PC-9 (cell line): ENCODE measurements around the gene ECE1. TPM values are rescaled to one million over a fixed set of nuclear protein-coding genes. Genes with fewer than 3 reads are reported as not detected.
A peak's percentile ranks its signal among the peaks of the same experiment; 100 is the strongest.

ENCODE experiments used
- BruUV-seq: library from RNA; stranded (reverse); fragments of 400-500 nt; replicated peaks from 2 replicates; lab custom pipeline; 2021; lab: Mats Ljungman, UMichigan
- CTCF ChIA-PET: fragments of 300-600 bp; sonication (Branson Sonifier 250); formaldehyde crosslinking; loops from one replicate; lab custom pipeline; 2022; ENCODE audit warnings: antibody characterized with exemption; lab: Charles Lee
- POLR2A ChIA-PET: fragments of 300-600 bp; sonication (Branson Sonifier 250); formaldehyde crosslinking; loops from one replicate; lab custom pipeline; 2022; ENCODE audit warnings: antibody characterized with exemption; ENCODE audit not compliant: unreplicated experiment; lab: Charles Lee
- DNase-seq, 2 experiments: peaks; one replicate each; pipeline versions ENCODE4 v3.0.0 to v3.0.0-alpha.2; 2015 to 2022; ENCODE audit warnings: mixed read lengths in 1 of 2
- H2AFZ ChIP-seq: fragments of 200-600 bp; sonication (generic); 2 replicates; pipeline ENCODE4 v1.8.1; 2017; ENCODE audit warnings: antibody characterized with exemption
- H3F3A ChIP-seq: fragments of 200-600 bp; sonication (generic); 2 replicates; pipeline ENCODE4 v1.8.1; 2017; ENCODE audit warnings: antibody characterized with exemption, mild to moderate bottlenecking, low read depth; ENCODE audit not compliant: insufficient read depth
- H3K27ac ChIP-seq: fragments of 200-600 bp; sonication (generic); 2 replicates; pipeline ENCODE4 v1.6.1; 2016; ENCODE audit warnings: mixed run types
- H3K27me3 ChIP-seq: fragments of 200-600 bp; sonication (generic); 2 replicates; pipeline ENCODE4 v1.6.1; 2016; ENCODE audit warnings: low read depth, mixed run types; ENCODE audit not compliant: insufficient read depth
- H3K36me3 ChIP-seq: fragments of 200-600 bp; sonication (generic); 2 replicates; pipeline ENCODE4 v1.6.1; 2016; ENCODE audit warnings: low read depth, mixed run types
- H3K4me1 ChIP-seq: fragments of 200-600 bp; sonication (generic); replicated peaks from 2 replicates; pipeline ENCODE4 v1.6.1; 2016; ENCODE audit warnings: mixed run types; ENCODE audit not compliant: insufficient read depth
- H3K4me2 ChIP-seq: fragments of 200-600 bp; sonication (generic); 2 replicates; pipeline ENCODE4 v1.6.1; 2017; ENCODE audit warnings: mixed run types
- H3K4me3 ChIP-seq: fragments of 200-600 bp; sonication (generic); 2 replicates; pipeline ENCODE4 v1.6.1; 2016; ENCODE audit warnings: mixed run types
- H3K79me2 ChIP-seq: fragments of 200-600 bp; sonication (generic); 2 replicates; pipeline ENCODE4 v1.6.1; 2017; ENCODE audit warnings: low read depth, mixed run types
- H3K9me2 ChIP-seq: fragments of 200-600 bp; sonication (generic); 2 replicates; pipeline ENCODE4 v1.8.1; 2017; ENCODE audit warnings: mild to moderate bottlenecking; ENCODE audit not compliant: insufficient read depth
- H3K9me3 ChIP-seq: fragments of 200-600 bp; sonication (generic); 2 replicates; pipeline ENCODE4 v1.8.1; 2016; ENCODE audit warnings: low read depth; ENCODE audit not compliant: insufficient read depth
- H4K20me1 ChIP-seq: fragments of 200-600 bp; sonication (generic); 2 replicates; pipeline ENCODE4 v1.8.1; 2017; ENCODE audit not compliant: insufficient read depth
- EZH2 ChIP-seq: fragments of 200-600 bp; sonication (generic); IDR thresholded peaks from 2 replicates; pipeline ENCODE4 v1.8.0; 2017; ENCODE audit warnings: antibody characterized with exemption, low read depth
- intact Hi-C: fragments of 100-400 bp; cut with micrococcal nuclease; formaldehyde crosslinking; loops from one replicate; pipeline ENCODE4 v1.10.0; 2022; ENCODE audit not compliant: unreplicated experiment
- total RNA-seq: library from RNA; stranded (reverse); gene quantifications from 2 replicates; pipeline ENCODE4 v1.2.3, GENCODE V29; 2021
- TF ChIP-seq, protein P1 (sequence below): fragments of 200-600 bp; sonication (generic); conservative IDR thresholded peaks from 2 replicates; pipeline ENCODE4 v1.6.1; 2017; ENCODE audit warnings: mixed run types, antibody characterized with exemption, mild to moderate bottlenecking, moderate library complexity

Gene ECE1
- total RNA-seq, 1 experiment from 2014 or later: 80.8 TPM

DNA sequence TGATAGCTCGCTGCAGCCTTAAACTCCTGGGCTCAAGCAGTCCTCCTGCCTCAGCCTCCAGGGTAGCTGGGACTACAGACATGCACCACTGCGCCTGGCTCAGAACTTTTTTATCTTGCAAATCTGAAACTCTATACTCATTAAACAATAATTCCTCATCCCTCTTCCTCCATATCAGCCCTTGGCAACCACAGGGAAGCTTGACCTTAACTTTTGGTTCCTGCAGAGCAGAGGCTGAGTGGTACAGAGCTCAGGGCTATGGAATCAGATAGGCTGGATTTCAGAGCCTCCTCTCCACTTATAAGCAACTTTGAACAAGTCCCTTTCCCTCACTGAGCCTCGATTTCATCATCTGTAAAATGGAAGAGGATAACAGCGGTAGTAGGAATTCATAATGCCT lies 47.4 kb downstream of the ECE1 start:
- peak in 1 of 2 experiments; percentile 47 for DNase-seq
- CTCF ChIA-PET: interaction anchor here (0.6 to 0.7 kb wide), 3 partner anchors 14 to 641 kb away, joined by 3 to 5 read pairs (median 4); no protein-coding TSS in a partner anchor
- Histone ChIP-seq H3K9me3 (no peaks in the 10 kb centered on the region), H3K36me3 (0 out of 2 replicates have a peak, but pooled peaks cover 6% of the 10 kb centered on the region), H3K4me3 (no peak overlapping the region), H3K9me2 (no peaks in the 10 kb centered on the region), H3K27me3 (no peaks in the 10 kb centered on the region), H3K4me1 (peaks cover 14% of the 10 kb centered on the region), H4K20me1 (no peaks in the 10 kb centered on the region), H2AFZ (no peak overlapping the region), H3F3A (no peaks in the 10 kb centered on the region; the same call in 1 of the 2 replicates), H3K4me2 (no peak overlapping the region), H3K79me2 (no peaks in the 10 kb centered on the region), H3K27ac (no peak overlapping the region)
- TF ChIP-seq, protein P1, sequence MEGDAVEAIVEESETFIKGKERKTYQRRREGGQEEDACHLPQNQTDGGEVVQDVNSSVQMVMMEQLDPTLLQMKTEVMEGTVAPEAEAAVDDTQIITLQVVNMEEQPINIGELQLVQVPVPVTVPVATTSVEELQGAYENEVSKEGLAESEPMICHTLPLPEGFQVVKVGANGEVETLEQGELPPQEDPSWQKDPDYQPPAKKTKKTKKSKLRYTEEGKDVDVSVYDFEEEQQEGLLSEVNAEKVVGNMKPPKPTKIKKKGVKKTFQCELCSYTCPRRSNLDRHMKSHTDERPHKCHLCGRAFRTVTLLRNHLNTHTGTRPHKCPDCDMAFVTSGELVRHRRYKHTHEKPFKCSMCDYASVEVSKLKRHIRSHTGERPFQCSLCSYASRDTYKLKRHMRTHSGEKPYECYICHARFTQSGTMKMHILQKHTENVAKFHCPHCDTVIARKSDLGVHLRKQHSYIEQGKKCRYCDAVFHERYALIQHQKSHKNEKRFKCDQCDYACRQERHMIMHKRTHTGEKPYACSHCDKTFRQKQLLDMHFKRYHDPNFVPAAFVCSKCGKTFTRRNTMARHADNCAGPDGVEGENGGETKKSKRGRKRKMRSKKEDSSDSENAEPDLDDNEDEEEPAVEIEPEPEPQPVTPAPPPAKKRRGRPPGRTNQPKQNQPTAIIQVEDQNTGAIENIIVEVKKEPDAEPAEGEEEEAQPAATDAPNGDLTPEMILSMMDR: no peak
- TF ChIP-seq EZH2: no peak
- POLR2A ChIA-PET: no interaction called here
- intact Hi-C loops: no loop called here
- no TSS peak for BruUV-seq

DNA sequence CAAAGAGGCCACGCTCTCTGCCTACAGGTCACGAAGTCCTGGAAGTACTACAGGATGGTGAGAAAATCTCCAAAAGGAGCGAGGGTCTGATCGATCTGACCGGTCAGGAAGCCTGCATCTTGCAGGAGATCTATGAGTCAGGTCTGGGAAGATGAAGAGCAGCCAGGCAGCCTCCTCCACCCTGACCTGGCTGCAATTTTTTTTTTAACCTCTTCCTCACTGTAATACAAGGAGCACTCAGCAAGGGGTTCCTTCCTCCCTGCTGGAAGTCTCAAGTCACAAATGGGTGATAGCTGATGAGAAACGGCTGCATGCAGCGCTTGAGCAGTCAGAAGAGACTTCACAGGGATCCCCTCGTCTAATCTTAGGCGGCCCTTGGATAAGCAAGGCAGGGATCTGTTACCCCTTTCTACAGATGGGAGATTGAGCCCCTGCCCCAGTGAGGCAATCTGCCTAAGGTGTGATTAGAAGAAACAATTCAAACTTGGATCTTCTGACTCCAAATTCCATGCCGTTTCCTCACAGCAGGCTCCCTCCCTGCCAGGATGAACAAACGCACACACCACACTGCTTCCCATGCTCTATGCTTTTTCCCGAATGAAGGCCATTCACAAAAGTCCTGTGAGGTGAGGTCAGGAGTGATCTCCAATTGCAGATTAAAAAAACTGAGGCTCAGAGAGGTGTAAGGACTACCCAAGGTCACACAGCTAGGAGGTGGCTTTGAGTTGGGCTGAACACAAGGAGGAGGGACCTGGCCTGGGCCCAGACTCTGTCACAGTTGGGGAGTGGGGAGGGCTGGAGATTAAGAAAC lies 48.3 kb downstream of the ECE1 start:
- no peaks in the 10 kb centered on the region; the same call in 1 of the 2 replicates for H3F3A ChIP-seq
- no peak for DNase-seq
- H3K4me3 ChIP-seq: no peak overlapping the region
- H3K9me2 ChIP-seq: no peaks in the 10 kb centered on the region
- TF ChIP-seq, protein P1: no peak
- no peak for TF ChIP-seq EZH2
- intact Hi-C loops: no loop called here
- H2AFZ ChIP-seq: no peak overlapping the region
- 0 out of 2 replicates have a peak, but pooled peaks cover 6% of the 10 kb centered on the region for H3K36me3 ChIP-seq
- no peaks in the 10 kb centered on the region for H3K79me2 ChIP-seq
- POLR2A ChIA-PET: no interaction called here
- BruUV-seq: no TSS peak
- no peaks in the 10 kb centered on the region for H4K20me1 ChIP-seq
- CTCF ChIA-PET: no interaction called here
- no peaks in the 10 kb centered on the region for H3K27me3 ChIP-seq
- no peaks in the 10 kb centered on the region for H3K9me3 ChIP-seq
- H3K4me2 ChIP-seq: no peak overlapping the region
- H3K27ac ChIP-seq: no peak overlapping the region
- peaks cover 15% of the 10 kb centered on the region for H3K4me1 ChIP-seq

DNA sequence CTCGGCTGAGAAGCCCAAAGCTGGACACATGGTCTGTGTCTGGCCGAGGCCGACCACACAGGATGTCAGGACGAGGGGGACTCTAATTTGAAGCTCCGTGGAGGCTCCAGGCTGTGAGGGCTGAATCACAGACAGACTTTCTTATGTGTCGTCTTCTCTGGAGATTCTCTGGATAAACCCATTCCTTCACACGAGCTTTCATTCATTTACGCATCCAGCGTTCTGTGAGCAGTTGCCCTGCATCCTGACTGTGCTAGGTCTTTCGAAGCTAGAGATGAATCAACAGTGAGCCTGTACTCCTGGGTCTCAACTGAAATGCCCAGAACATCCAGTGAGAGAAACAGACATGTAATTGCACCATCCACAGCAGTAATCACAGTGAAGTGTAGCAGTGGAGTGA lies 49.6 kb downstream of the ECE1 start:
- H3F3A ChIP-seq: no peaks in the 10 kb centered on the region
- no peaks in the 10 kb centered on the region for H3K9me3 ChIP-seq
- no peaks in the 10 kb centered on the region for H3K79me2 ChIP-seq
- H3K27me3 ChIP-seq: no peaks in the 10 kb centered on the region
- H4K20me1 ChIP-seq: no peaks in the 10 kb centered on the region
- ChIA-PET POLR2A (no interaction called here), CTCF (interaction anchor here (0.6 kb wide), 1 partner anchor 386 kb away, joined by 3 read pairs; no protein-coding TSS in a partner anchor)
- H3K4me1 ChIP-seq: peaks cover 15% of the 10 kb centered on the region
- H3K27ac ChIP-seq: no peak overlapping the region
- TF ChIP-seq EZH2: no peak
- TF ChIP-seq, protein P1: no peak
- H2AFZ ChIP-seq: no peak overlapping the region
- DNase-seq: no peak
- no peak overlapping the region for H3K4me2 ChIP-seq
- no TSS peak for BruUV-seq
- no peak overlapping the region for H3K4me3 ChIP-seq
- H3K9me2 ChIP-seq: no peaks in the 10 kb centered on the region
- 0 out of 2 replicates have a peak, but pooled peaks cover 5% of the 10 kb centered on the region for H3K36me3 ChIP-seq
- intact Hi-C loops: no loop called here
